GM19468 (cell line): ENCODE results near the gene ADAMTS20.

Experiments used
- ATAC-seq: cut with Tn5 transposase; IDR thresholded peaks from one replicate; pipeline ENCODE4 v1.9.1; 2021; ENCODE audit warnings: mild to moderate bottlenecking, moderate library complexity, moderate number of reproducible peaks; ENCODE audit not compliant: unreplicated experiment; ENCODE audit errors: extremely low read depth

Gene ADAMTS20

DNA sequence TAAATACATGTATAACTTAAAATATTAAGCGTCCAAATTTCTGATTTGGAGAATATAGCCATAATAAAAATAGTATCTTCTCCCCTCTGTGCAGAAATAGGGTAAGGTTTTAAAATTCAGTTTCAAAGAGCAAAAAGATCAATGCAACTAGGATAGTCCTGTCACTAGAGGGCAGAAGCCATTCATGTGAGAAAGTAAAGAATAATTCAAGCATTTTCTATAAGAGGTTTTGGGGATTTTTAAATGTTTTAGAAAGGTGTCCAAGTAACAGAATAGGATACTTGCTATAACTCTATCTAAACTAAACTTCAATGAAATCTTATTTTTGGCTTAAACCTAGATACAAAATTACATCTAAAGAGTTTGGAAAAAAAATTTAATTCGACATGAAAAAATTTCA is 50.3 kb downstream of the ADAMTS20 start:
- no peak for ATAC-seq

DNA sequence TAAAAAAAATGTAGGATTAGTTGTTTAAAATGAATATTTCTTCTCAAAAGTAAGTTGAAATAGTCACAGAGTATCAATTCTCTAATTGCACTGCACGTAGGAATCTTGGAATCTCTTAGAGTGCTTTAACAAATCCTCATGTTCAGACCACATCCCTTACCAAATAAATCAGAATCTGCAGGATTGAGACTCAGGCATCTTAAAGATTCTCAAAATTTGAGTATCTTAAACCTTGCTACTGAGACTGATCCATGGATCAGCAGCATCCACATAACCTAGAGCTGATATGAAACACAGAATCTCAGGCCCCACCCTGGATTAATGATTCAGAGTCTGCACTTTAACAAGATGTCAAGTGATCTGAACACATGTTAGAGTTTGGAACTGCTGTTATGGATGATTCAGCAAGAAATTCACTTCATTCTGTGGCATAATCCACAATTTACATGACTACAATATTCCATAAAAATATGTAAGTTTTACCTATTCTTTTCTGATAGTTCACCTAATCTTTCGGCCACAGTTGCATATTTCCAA is 58.7 kb downstream of the ADAMTS20 start:
- ATAC-seq, result no peak

DNA sequence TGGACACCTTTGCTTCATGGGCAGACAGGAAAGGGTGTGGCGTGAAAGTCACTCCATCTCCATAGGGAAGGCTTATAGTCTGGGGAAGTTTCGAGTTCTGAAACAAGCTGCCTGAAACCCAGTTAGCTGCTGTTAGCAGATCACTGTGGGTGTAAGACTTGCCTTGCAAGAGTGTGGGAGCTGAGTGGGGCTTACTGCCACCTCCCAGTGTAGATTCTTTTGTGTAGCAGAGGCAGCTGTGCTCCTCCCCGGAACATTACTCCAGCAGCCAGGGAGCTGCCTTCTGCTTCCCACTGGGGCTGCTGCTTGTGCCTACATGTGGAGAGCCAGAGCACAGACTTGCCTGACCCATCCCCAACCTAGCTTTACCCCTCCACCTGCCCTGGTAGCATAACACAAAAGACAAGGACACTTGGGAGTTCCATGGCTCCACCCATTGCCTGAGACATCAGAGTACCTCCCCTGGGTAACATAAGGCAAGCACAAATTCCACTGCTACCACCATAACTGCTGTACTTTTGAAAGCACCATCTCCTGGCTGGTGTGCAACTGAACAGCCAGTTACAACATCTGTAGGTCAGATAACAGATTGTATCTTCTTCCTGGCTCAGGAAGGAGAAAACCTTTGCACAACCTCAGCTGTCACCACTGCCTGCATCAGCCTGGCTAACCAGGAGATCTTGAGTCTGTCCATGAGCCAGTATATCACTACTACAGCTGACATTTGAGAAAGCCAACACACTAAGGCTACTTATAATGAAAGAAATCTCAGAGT is 69.5 kb downstream of the ADAMTS20 start:
- no peak for ATAC-seq

DNA sequence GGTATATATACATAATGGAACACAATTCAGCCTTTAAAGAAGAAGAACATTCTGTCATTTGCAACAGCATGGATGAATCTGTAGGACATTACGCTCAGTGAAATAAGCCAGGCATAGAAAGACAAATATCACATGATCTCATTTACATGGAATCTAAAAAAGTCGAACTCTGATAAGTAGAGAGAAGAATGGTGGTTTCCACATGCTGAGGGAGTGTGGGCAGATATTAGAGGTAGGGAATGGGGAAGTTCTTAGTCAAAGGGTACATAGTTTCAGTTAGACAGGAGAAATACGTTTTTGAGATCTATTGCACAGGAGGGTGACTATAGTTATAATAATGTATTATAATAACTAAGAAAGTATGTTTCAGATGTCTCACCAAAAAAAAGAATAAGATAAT is 71.4 kb downstream of the ADAMTS20 start:
- no peak for ATAC-seq

DNA sequence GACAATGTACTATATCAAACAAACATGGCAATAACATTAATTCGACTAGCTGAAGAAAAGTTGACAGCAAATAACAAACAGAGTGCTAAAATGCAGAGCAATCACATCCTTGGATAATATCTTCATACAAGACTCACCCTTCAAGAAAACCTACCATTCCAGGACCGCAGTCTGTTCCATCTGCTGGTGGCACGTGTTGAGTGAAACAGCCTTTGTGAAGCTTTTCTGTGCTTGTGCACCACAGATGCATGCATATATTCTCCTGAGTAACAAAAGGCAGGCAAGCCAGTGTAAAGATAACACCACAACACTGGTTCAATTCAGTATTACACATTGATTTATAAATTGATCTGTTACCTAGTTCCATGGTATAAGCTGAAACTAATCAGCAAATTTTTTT is 89.3 kb downstream of the ADAMTS20 start:
- no peak for ATAC-seq

DNA sequence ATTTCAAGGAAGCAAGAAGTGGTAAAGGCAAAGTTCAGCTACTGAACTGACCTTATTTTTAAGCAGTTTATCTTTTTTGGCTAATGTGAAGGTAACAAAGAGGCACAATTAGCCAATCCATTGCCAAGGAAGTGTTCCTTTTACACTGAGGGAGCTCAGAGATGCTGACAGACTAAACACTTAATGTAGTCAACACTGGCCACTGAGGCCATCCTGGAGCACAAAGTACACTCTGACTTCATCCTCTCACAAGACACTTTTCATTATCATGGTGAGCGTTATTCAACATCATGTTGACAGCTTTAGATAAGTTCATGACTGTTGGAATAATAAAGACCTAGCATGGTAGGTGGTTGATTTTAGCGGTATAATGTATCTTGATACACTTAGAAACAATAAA is 89.9 kb downstream of the ADAMTS20 start:
- ATAC-seq, result no peak

DNA sequence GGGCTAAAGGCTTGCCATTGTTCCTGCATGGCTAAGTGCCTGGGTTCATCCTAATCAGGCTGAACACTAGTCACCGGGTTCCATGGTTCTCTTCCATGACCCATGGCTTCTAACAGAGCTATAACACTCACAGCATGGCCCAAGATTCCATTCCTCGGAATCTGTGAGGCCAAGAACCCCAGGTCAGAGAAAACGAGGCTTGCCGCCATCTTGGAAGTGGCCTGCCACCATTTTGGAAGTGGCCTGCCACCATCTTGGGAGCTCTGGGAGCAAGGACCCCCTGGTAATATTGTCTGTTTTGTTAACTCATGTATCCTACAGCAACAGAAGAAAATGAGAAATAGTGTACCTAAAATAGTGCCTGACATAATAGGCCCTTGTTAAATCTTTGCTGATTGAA is 92.7 kb downstream of the ADAMTS20 start:
- no peak for ATAC-seq

DNA sequence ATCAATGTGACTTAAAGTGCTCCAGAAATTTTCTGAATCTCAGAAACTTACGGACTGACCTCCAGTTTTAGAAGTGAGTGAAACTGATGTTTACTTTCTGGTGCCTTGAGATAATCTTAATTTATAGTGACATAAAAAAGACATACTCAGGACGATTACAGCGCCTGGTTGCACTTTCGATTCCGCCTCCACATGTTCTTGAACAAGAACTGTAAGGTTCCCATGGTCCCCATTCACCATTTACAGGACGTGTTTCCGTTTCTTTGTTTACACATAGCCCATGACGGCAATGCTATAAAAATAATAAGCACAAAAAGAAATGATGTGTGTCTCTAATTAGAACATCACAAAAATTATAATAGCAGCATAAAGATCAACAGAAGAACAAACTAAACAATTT is 98.2 kb downstream of the ADAMTS20 start:
- ATAC-seq, result no peak

DNA sequence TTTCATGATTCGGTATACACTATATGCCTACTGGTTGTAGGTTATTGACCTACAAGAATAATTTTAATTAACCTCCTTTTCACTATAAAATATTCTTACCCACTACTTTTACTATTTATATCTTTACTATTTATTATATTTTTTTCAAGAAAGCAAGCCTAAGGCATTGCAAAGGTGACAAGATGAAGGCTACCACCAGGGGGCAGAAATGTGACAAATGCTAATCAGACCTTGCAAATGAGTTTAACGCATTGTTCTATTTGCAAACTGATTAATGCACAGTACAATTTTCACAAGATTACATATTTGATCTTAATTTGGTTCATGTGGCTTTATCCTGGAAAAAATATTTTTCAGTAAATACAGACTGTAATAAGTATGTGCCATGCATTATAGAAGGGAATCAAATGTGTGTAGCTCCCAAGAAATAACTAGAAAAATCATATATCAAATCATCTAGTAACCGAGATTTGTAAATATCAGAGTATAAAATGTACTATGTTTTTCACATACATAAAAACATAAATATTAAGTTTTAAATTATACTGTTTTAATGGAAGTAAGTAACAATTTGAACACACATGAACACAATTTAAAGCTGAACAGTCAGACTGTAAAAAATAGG is 107.0 kb downstream of the ADAMTS20 start:
- peak; percentile 85 for ATAC-seq

DNA sequence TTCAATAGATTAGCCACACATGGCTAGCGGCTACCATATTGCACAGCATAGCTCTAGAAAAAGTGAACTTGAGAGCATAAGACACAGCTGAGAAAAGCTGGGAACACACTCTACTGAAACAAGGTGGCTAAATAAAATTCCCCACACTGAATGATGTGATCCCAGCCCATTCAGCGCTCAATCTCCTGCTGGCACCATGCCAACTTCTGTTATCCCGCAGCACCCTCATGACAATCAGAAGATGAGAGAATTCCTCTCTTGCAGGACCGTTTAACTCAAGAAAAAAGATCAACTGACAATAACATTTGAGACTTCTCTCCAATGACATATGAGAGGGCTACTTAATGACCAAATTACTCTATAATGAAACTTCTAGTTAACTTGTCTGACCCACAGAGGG is 115.4 kb downstream of the ADAMTS20 start:
- ATAC-seq, result no peak

DNA sequence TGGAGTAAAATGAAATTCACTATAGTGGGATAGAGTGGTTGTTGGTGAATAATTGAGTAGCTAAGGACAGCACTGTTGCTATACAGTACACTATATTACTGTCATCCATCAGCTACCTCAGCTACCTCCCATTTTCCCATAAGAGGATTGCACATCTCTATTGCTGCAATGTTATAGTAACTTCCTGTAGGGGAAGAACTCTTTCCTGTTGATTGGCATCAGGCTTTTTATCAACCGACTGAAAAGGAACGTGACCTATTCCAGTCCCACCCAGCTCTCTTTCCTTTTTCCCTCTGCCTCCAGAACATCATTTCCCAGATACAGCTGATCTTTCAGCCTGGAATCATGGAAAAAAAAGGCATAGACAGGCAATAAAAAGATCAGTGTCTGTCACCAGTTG is 117.4 kb downstream of the ADAMTS20 start:
- no peak for ATAC-seq

DNA sequence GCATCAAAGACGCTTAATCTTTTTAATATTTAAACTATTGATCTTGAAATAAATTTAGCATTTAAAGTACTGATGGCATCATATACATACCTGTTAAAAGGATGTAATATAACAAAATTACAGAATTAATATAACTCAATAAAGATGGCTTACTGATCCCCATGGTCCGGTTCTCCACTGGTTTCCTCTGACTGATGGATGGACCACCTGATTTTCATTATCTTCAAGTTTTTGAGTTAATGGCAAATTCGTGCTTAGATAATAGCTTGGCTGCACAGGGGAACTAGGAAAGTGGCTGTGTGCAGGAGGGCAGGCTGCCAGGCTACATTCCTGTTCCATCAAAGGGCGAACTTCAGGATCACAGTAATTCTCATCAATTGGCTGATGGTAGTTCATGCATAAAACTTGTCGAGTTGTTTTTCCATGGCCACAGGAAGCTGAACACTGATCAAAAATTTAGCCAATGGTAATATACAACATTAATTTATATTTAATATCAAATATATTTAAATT is 123.9 kb downstream of the ADAMTS20 start:
- no peak for ATAC-seq

DNA sequence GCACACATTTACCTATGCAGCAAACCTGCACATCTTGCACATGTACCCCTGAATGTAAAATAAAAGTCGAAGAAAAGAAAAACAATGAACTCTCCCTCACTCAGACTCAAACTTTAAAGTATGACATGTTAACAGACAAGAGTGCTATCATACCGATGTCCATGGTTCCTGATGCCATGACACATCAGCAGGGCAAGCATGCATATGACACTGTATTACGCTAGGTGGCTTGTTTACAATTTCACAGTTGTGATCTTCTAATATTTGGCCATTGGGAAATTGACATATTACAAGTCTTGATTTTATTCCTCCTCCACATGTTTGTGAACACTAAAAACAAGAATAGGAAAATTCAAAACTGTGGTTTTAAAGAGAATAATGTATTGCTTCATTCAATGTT is 126.6 kb downstream of the ADAMTS20 start:
- ATAC-seq, result no peak

DNA sequence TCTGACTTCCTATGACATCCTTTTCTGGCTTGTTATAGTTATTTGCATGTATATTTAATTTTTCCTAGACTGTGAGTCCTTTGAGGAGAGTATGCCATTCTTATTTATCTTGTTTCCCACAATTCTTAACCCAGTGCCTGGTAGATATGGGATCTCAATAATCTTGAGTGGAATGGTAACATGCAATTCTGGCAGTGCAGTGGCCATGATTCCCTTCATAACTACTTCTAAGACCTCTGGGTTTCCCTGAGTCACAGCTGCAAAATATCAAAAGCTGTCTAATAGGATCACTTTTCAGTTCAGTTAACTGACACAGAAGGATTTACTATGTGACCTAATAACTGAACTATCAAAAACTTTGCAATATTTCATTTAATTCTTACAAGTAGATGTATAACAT is 135.0 kb downstream of the ADAMTS20 start:
- ATAC-seq, result no peak

DNA sequence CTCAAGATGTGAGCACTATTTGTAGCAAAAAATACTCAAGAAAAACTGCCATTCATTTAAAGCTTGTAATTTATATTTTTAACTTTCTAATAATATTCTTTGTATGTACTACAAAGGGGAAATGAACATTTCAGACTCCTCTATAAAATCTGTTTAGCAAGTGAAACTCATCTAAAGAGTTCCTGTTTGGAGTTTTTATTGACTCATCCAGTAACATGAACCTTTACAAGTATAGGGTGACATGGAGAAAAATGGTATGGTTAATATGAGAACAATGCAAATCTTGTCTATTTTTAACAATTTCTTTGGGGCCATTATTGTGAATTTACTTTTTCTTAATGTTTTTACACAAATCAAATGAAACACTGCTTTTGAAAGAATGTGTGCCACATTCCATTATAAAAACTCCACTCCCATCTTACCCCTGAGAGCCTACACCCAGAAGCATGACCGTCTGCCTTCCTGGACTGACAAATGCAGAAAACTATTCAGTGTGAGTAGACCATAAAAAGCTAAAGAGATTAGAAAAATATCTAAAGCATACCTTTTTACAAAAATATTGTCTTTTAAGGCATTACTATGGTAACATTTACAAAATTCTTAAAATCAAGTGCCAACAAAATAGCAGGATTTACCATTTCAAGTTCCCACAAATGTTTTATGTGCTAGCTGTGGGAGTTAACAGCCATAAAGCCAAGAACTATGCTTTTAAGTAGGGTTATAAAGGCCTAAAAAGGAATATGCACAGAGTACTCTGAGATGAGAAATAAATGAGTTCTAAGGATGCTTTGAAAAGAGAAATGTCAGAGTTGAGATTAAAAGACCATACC is 144.0 kb downstream of the ADAMTS20 start:
- no peak for ATAC-seq

DNA sequence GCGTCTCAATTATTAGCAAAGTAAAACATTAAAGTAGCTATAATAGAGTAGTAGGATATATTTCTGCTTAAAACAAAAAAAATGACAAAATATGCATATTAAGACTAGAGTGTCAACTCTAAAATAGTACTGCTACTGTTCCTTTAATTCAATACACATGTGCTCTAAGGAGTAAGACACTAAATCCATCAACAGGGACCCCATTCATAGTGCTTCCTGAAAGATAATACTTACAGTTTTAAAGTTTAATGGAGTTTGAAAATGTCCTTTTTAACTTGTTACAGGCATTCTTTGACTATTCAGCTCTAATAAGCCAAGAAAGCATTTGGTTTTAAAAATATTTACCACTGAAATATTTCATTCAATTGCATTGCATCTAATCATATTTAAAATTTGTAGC is 145.2 kb downstream of the ADAMTS20 start:
- no peak for ATAC-seq

DNA sequence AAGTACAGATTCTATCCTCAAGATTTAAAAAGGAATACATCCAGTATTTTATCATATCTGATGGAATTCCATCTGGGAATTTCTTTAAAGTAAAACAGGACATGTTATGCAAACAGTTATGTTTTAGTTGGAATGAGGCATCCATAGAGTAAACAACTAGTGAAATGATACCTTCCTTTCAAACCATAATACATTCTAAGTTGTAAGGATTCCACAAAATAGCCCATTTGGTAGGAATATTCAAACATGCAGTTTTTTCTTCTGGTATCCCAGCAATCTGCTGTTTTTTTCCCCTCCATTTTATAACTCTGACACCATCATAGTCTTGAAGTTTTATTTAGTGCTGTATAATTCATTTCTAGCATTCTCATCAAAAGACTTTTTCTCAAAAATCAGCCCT is 149.6 kb downstream of the ADAMTS20 start:
- ATAC-seq, result no peak

DNA sequence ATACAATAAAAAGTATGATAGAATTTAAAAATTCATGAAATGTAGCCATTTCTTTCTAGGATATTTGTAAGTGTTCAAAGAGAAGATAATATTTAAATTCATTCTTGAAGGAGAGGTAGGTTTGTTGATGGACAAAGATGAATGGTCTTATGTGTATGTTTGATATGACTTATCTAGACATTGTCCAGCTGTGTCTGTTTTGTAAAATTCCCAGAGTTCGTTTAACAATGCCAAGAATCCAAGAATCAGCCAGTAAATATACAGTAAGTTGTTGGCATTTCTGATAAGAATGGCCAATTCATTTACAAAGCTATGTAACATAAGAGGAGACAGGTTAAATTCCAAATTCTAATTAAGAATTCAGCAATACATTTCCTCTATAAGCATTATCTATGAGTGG is 150.9 kb downstream of the ADAMTS20 start:
- ATAC-seq, result no peak

DNA sequence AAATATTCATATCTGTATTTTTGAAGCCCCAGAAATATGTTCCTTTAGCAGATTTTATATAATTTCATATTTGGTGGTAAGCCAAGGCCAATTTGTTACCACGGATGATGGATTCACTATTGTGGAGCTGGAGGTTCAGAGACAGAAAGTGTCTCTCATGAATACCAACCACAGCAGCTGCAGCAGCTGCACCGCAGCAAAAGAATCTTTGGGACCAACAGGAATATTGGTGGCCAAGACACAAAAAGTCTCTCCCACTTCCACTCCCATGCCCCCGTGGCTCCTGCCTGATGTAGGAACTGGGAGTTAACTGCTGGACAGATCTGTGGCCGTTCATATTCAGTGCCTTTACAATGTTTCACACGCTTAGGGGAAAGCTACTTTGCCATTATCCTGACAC is 155.3 kb downstream of the ADAMTS20 start:
- no peak for ATAC-seq

DNA sequence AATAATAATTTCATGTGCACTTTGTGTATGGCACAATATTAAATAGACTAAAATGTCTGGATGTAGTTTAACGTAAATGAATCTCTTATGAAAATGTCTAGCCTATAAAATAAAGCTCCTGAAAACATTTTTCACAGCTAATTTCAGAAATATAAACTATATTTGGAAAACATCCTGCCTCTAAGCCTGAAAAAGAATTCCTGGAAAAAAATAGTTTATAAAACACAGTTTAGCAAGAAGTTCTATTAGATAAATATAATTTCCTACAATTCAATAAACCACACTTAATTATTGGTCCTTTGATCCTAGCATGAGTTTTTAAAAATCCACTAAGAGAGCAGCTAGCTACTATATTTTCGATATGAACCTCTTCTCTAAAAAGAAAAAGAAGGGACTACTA is 159.9 kb downstream of the ADAMTS20 start:
- ATAC-seq, result no peak

DNA sequence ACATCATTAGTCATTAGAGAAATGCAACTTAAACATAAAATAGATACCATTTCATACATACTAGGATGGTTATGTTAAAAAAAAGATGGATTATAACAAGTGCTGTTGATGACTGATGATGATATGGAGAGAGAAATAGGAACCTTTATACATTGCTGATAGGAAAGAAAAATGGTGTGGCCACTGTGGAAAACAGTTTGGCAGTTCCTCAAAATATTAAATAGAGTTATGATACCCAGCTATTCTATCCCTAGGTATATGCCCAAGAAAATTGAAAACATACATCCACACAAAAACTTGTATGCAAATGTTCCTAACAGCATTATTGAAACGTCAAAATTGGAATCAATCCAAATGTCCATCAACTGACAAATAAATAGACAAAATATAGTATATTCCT is 170.1 kb downstream of the ADAMTS20 start:
- no peak for ATAC-seq
